ENCODE data around the gene CKMT2. TPM values are rescaled to one million over a fixed set of nuclear protein-coding genes. Genes with fewer than 3 reads are reported as not detected.

Gene CKMT2
- total and polyA plus RNA-seq, 2 experiments from 2014 or later, result not detected

- no peak overlapping the region for H3K4me3 ChIP-seq
- no peak for DNase-seq
- no peaks in the 10 kb centered on the region for H3K79me2 ChIP-seq (ENCODE audit: insufficient read depth)
- no peaks in the 10 kb centered on the region for H3K4me1 ChIP-seq (ENCODE audit: insufficient read depth)
- H2AFZ ChIP-seq, result no peak overlapping the region
- H4K20me1 ChIP-seq (ENCODE audit: insufficient read depth), result no peaks in the 10 kb centered on the region
- no peak overlapping the region for H3K4me2 ChIP-seq (ENCODE audit: unreplicated experiment)
- 31 to 42% methylated on average over 1 of the region's 1 CpG for WGBS, 2 experiments (ENCODE audit: low coverage in 1 of 2, low lambda C conversion rate in 2 of 2, missing lambda C conversion rate in 2 of 2)
- H3F3A ChIP-seq (ENCODE audit: insufficient read depth), result no peaks in the 10 kb centered on the region
- H3K9ac ChIP-seq, result no peak overlapping the region
- no peak overlapping the region for H3K27ac ChIP-seq
- H3K9me3 ChIP-seq (ENCODE audit: low read depth), result no peaks in the 10 kb centered on the region
- no peaks in the 10 kb centered on the region for H3K36me3 ChIP-seq (ENCODE audit: low read depth)
- in situ Hi-C loops (cut with MboI), result no loop called here
- H3K9me2 ChIP-seq (ENCODE audit: insufficient read depth), result 0 out of 2 replicates have a peak, but pooled peaks cover 2% of the 10 kb centered on the region
- TF ChIP-seq EZH2phosphoT487 (IDR thresholded peaks at IDR 0.05; ENCODE audit: insufficient read depth, low read depth), result no peak
- no peak for TF ChIP-seq EZH2 (IDR thresholded peaks at IDR 0.05; ENCODE audit: insufficient read depth, poor library complexity, severe bottlenecking)
- H3K27me3 ChIP-seq (replicated peaks; ENCODE audit: insufficient read depth), result no peaks in the 10 kb centered on the region
These were observed 6.2 kb upstream of the CKMT2 start for GRCh38 chr5:81226949-81227348.

- H3K4me2 ChIP-seq (ENCODE audit: unreplicated experiment), result no peak overlapping the region
- no peaks in the 10 kb centered on the region for H3K36me3 ChIP-seq (ENCODE audit: low read depth)
- H3K9ac ChIP-seq, result no peak overlapping the region
- H4K20me1 ChIP-seq (ENCODE audit: insufficient read depth), result no peaks in the 10 kb centered on the region
- H3K9me3 ChIP-seq (ENCODE audit: low read depth), result no peaks in the 10 kb centered on the region
- H3K27ac ChIP-seq, result no peak overlapping the region
- no peaks in the 10 kb centered on the region for H3F3A ChIP-seq (ENCODE audit: insufficient read depth)
- 40 to 42% methylated on average over 4 of the region's 4 CpGs for WGBS, 2 experiments (ENCODE audit: low coverage in 1 of 2, low lambda C conversion rate in 2 of 2, missing lambda C conversion rate in 2 of 2)
- no peaks in the 10 kb centered on the region for H3K27me3 ChIP-seq (replicated peaks; ENCODE audit: insufficient read depth)
- H3K9me2 ChIP-seq (ENCODE audit: insufficient read depth), result 0 out of 2 replicates have a peak, but pooled peaks cover 2% of the 10 kb centered on the region
- H2AFZ ChIP-seq, result no peak overlapping the region
- TF ChIP-seq EZH2 (IDR thresholded peaks at IDR 0.05; ENCODE audit: insufficient read depth, poor library complexity, severe bottlenecking) (no peak), EZH2phosphoT487 (IDR thresholded peaks at IDR 0.05; ENCODE audit: insufficient read depth, low read depth) (no peak)
- H3K4me3 ChIP-seq, result no peak overlapping the region
- no peaks in the 10 kb centered on the region for H3K79me2 ChIP-seq (ENCODE audit: insufficient read depth)
- DNase-seq, result no peak
- H3K4me1 ChIP-seq (ENCODE audit: insufficient read depth), result no peaks in the 10 kb centered on the region
- in situ Hi-C loops (cut with MboI), result no loop called here
These were observed 5.0 kb upstream of the CKMT2 start for GRCh38 chr5:81228084-81228483.

- H3K4me2 ChIP-seq (ENCODE audit: unreplicated experiment), result no peak overlapping the region
- TF ChIP-seq EZH2phosphoT487 (IDR thresholded peaks at IDR 0.05; ENCODE audit: insufficient read depth, low read depth), result no peak
- TF ChIP-seq EZH2 (IDR thresholded peaks at IDR 0.05; ENCODE audit: insufficient read depth, poor library complexity, severe bottlenecking), result no peak
- 54 to 61% methylated on average over 8 of the region's 8 CpGs for WGBS, 2 experiments (ENCODE audit: low coverage in 1 of 2, low lambda C conversion rate in 2 of 2, missing lambda C conversion rate in 2 of 2)
- DNase-seq, result no peak
- H4K20me1 ChIP-seq (ENCODE audit: insufficient read depth), result no peaks in the 10 kb centered on the region
- no peaks in the 10 kb centered on the region for H3K36me3 ChIP-seq (ENCODE audit: low read depth)
- in situ Hi-C loops (cut with MboI), result no loop called here
- no peak overlapping the region for H2AFZ ChIP-seq
- no peak overlapping the region for H3K9ac ChIP-seq
- H3F3A ChIP-seq (ENCODE audit: insufficient read depth), result no peaks in the 10 kb centered on the region
- no peak overlapping the region for H3K27ac ChIP-seq
- H3K9me3 ChIP-seq (ENCODE audit: low read depth), result no peaks in the 10 kb centered on the region
- H3K4me3 ChIP-seq, result no peak overlapping the region
- no peaks in the 10 kb centered on the region for H3K79me2 ChIP-seq (ENCODE audit: insufficient read depth)
- H3K9me2 ChIP-seq (ENCODE audit: insufficient read depth), result no peaks in the 10 kb centered on the region
- no peaks in the 10 kb centered on the region for H3K27me3 ChIP-seq (replicated peaks; ENCODE audit: insufficient read depth)
- H3K4me1 ChIP-seq (ENCODE audit: insufficient read depth), result no peaks in the 10 kb centered on the region
These were observed 2.7 kb upstream of the CKMT2 start for GRCh38 chr5:81230416-81230815.

GRCh38 chr5:81232464-81233079 is 550 bp upstream of the CKMT2 start:
- Histone ChIP-seq H3K4me3 (no peak overlapping the region), H3K27ac (no peak overlapping the region), H3K9ac (no peak overlapping the region), H3K4me2 (ENCODE audit: unreplicated experiment) (no peak overlapping the region), H3K79me2 (ENCODE audit: insufficient read depth) (no peaks in the 10 kb centered on the region), H3F3A (ENCODE audit: insufficient read depth) (no peaks in the 10 kb centered on the region), H2AFZ (0 out of 2 replicates have a peak overlapping the region, but pooled peaks have one; percentile 26), H3K36me3 (ENCODE audit: low read depth) (no peaks in the 10 kb centered on the region), H3K9me3 (ENCODE audit: low read depth) (no peaks in the 10 kb centered on the region), H4K20me1 (ENCODE audit: insufficient read depth) (no peaks in the 10 kb centered on the region), H3K27me3 (replicated peaks; ENCODE audit: insufficient read depth) (no peaks in the 10 kb centered on the region), H3K4me1 (ENCODE audit: insufficient read depth) (no peaks in the 10 kb centered on the region), H3K9me2 (ENCODE audit: insufficient read depth) (no peaks in the 10 kb centered on the region)
- TF ChIP-seq EZH2phosphoT487 (IDR thresholded peaks at IDR 0.05; ENCODE audit: insufficient read depth, low read depth) (no peak), EZH2 (IDR thresholded peaks at IDR 0.05; ENCODE audit: insufficient read depth, poor library complexity, severe bottlenecking) (no peak)
- peak; percentile 10 for DNase-seq
- WGBS, 2 experiments (ENCODE audit: low coverage in 1 of 2, low lambda C conversion rate in 2 of 2, missing lambda C conversion rate in 2 of 2), result 72 to 76% methylated on average over 12 of the region's 12 CpGs
- in situ Hi-C loops (cut with MboI), result no loop called here

All from GM23248 (cell line).